ENCODE results near the gene ANKRD63. TPM values are rescaled to one million over a fixed set of nuclear protein-coding genes. Genes with fewer than 3 reads are reported as not detected.

The ANKRD63 gene
- total and polyA plus RNA-seq, 7 donors, result not detected

DNA sequence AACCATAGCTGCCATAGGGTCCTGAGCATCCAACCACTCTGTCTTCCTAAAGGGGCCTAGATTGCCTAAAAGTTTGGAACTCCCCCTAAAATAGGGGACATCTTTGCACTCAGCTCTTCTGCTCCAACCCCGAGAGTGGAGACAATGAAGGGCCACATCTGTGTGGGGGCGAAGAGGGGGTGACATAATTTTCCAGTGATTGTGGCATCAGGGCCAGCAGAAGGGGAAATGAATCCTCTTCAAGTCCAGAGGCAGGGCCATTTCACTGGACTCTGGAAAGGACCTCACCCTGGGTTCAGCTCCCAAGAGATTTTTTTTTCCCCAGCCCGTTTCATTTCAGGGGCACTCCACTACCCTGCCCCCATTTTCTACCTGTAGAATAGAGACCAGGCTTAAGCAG, 4.6 kb upstream of the ANKRD63 start:
- H3K4me3 ChIP-seq, result no peak overlapping the region
- 80 to 89% (median 83%) methylated on average over 3 of the region's 3 CpGs for WGBS, 3 donors
- no peak overlapping the region for H3K27ac ChIP-seq
- H3K27me3 ChIP-seq (ENCODE audit: insufficient read depth in 3 of 3, low read length in 2 of 3), result peaks cover 0 to 17% (median 10%) of the 10 kb centered on the region in 3 donors
- ATAC-seq, result no peak
- no peak for DNase-seq
- intact Hi-C loops (cut with DNase I), result no loop called here
- TF ChIP-seq, protein P1, sequence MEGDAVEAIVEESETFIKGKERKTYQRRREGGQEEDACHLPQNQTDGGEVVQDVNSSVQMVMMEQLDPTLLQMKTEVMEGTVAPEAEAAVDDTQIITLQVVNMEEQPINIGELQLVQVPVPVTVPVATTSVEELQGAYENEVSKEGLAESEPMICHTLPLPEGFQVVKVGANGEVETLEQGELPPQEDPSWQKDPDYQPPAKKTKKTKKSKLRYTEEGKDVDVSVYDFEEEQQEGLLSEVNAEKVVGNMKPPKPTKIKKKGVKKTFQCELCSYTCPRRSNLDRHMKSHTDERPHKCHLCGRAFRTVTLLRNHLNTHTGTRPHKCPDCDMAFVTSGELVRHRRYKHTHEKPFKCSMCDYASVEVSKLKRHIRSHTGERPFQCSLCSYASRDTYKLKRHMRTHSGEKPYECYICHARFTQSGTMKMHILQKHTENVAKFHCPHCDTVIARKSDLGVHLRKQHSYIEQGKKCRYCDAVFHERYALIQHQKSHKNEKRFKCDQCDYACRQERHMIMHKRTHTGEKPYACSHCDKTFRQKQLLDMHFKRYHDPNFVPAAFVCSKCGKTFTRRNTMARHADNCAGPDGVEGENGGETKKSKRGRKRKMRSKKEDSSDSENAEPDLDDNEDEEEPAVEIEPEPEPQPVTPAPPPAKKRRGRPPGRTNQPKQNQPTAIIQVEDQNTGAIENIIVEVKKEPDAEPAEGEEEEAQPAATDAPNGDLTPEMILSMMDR (IDR thresholded peaks at IDR 0.05), result no peak
- H3K9me3 ChIP-seq, result no peaks in the 10 kb centered on the region
- H3K36me3 ChIP-seq (ENCODE audit: insufficient read depth in 1 of 2, low read depth in 1 of 2), result no peaks in the 10 kb centered on the region
- peaks cover 12% of the 10 kb centered on the region for H3K4me1 ChIP-seq

DNA sequence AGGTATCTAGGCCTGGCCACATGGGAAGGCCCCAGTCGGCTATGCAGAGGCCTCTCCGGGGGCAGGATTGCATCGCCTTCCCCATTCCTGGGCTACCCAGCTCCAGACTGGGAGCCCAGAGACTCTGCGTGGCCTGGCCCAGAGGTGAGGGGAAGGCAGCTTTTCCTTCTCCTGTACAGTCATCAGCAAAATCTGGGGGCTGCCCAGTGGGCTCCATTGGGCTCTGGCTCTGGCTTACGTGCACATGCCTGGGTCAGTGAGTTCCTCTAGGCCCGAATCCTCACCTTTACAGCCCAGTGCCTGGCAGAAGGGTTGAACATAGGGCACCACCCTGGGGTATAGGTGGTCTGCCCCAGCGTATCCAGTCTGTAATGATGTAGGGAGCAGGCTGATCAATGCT, 3.9 kb upstream of the ANKRD63 start:
- intact Hi-C loops (cut with DNase I), result no loop called here
- H3K27me3 ChIP-seq (ENCODE audit: insufficient read depth in 3 of 3, low read length in 2 of 3), result peaks cover 0 to 21% (median 18%) of the 10 kb centered on the region in 3 donors
- WGBS, 3 donors, result 81 to 96% (median 94%) methylated on average over 6 to 7 of the region's 7 CpGs
- DNase-seq (no peak), ATAC-seq (no peak)
- TF ChIP-seq, protein P1 (IDR thresholded peaks at IDR 0.05), result no peak
- peaks cover 16% of the 10 kb centered on the region for H3K4me1 ChIP-seq
- H3K27ac ChIP-seq, result no peak overlapping the region
- no peak overlapping the region for H3K4me3 ChIP-seq
- no peaks in the 10 kb centered on the region for H3K9me3 ChIP-seq
- no peaks in the 10 kb centered on the region for H3K36me3 ChIP-seq (ENCODE audit: insufficient read depth in 1 of 2, low read depth in 1 of 2)

DNA sequence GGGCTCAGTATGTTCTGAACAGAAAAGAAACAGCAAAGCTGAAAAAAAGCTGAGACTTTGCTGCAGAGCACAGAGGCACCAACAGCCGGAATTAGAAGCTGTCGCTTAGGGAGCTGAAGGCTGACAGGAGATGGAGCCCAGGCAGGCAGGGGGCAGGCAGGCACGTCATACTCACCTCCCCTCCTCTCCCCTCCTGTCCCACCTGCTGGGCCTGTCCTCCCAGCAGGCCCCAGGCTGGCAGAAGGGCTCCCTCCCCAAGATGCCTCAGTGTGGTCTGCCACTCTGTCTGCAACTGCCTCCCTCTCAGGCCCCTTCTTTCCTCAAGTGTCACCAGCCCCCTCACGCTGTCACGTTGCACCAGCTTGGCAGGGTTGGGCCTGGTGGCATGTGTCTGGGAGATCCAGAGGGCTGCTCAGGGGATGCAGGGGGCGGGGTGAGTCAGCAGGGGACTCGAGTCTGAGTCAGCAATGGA, 3.2 kb upstream of the ANKRD63 start:
- Histone ChIP-seq H3K9me3 (no peaks in the 10 kb centered on the region), H3K4me1 (peaks cover 12% of the 10 kb centered on the region), H3K4me3 (no peak overlapping the region), H3K27ac (no peak overlapping the region), H3K36me3 (ENCODE audit: insufficient read depth in 1 of 2, low read depth in 1 of 2) (no peaks in the 10 kb centered on the region), H3K27me3 (ENCODE audit: insufficient read depth in 3 of 3, low read length in 2 of 3) (peaks cover 0 to 26% (median 25%) of the 10 kb centered on the region in 3 donors)
- intact Hi-C loops (cut with DNase I), result no loop called here
- TF ChIP-seq, protein P1 (IDR thresholded peaks at IDR 0.05), result no peak
- ATAC-seq (no peak), DNase-seq (no peak)
- 88 to 90% (median 89%) methylated on average over 7 of the region's 7 CpGs for WGBS, 3 donors

DNA sequence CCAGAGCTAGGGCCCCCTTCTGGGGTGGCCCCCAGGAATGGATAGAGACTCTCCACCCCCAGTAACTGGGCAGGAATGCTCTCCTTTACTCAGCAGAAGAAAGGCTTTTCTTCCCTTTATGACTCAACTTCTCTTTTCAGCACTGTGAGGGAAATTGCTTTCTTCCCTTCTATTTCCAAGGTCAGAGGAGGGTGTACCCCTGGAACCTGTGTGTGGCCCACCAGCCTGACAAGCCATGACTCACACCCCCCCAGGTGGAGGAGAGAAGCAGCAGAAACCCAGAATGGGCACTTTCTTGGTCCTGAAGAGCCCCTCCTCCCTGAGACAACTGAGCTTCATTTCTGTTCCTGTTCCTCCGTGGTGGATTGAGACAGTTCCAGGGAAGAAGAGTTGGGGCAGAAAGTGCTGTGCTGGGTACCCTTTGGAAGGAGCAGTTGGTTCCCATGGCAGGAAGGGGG, 2.7 kb upstream of the ANKRD63 start:
- Histone ChIP-seq H3K4me1 (peaks cover 12% of the 10 kb centered on the region), H3K9me3 (no peaks in the 10 kb centered on the region), H3K4me3 (no peak overlapping the region), H3K27ac (no peak overlapping the region), H3K27me3 (ENCODE audit: insufficient read depth in 3 of 3, low read length in 2 of 3) (peaks cover 0 to 30% (median 28%) of the 10 kb centered on the region in 3 donors), H3K36me3 (ENCODE audit: insufficient read depth in 1 of 2, low read depth in 1 of 2) (no peaks in the 10 kb centered on the region)
- TF ChIP-seq, protein P1 (IDR thresholded peaks at IDR 0.05), result no peak
- 38 to 53% (median 44%) methylated on average over 1 of the region's 1 CpG for WGBS, 3 donors
- no peak for DNase-seq
- intact Hi-C loops (cut with DNase I), result no loop called here
- no peak for ATAC-seq

DNA sequence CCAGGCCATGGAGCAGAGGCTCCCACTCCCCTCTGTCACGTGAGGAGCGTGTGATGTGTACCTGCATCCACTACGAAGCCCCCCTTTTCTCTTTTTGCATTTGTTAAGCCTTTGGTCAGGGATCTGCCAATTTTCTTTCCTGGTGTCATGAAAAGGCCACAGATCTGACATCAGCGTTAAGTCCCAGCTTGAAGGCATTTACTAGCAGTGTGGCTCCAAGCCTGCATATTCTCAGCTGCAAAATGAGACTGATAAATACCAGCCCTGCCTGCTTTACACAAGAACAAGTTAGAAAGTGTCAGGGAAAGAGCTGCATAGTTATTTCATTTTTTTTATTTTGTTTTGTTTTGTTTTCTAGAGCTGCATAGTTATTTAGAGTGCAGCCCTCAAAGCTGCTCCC, 2.3 kb upstream of the ANKRD63 start:
- Histone ChIP-seq H3K27me3 (ENCODE audit: insufficient read depth in 3 of 3, low read length in 2 of 3) (peaks cover 0 to 34% (median 30%) of the 10 kb centered on the region in 3 donors), H3K9me3 (no peaks in the 10 kb centered on the region), H3K4me1 (peaks cover 12% of the 10 kb centered on the region), H3K4me3 (no peak overlapping the region), H3K27ac (no peak overlapping the region), H3K36me3 (ENCODE audit: insufficient read depth in 1 of 2, low read depth in 1 of 2) (no peaks in the 10 kb centered on the region)
- TF ChIP-seq, protein P1 (IDR thresholded peaks at IDR 0.05), result no peak
- DNase-seq (no peak), ATAC-seq (no peak)
- 77 to 85% (median 79%) methylated on average over 4 of the region's 4 CpGs for WGBS, 3 donors
- intact Hi-C loops (cut with DNase I), result no loop called here
